IMR-90 (cell line): ENCODE results near the gene CARNS1. TPM values are rescaled to one million over a fixed set of nuclear protein-coding genes. Genes with fewer than 3 reads are reported as not detected.

ENCODE experiments used
- ATAC-seq: fragments of 200-7000 bp; cut with Tn5 transposase; 2 replicates; pipeline ENCODE4 v1.9.1; 2020; ENCODE audit warnings: low read depth, mild to moderate bottlenecking, moderate library complexity
- BruUV-seq: library from RNA; stranded (reverse); fragments of 400-500 nt; replicated peaks from 2 replicates; lab custom pipeline; 2021; lab: Mats Ljungman, UMichigan
- CTCF ChIA-PET: fragments of 300-600 bp; formaldehyde crosslinking; extraction: SDS; loops from one replicate; lab custom pipeline; 2021; ENCODE audit warnings: antibody characterized with exemption; lab: Yijun Ruan, JAX
- POLR2A ChIA-PET: fragments of 300-600 bp; sonication (Branson Sonifier 250); formaldehyde crosslinking; loops from one replicate; lab custom pipeline; 2022; ENCODE audit warnings: antibody characterized with exemption; ENCODE audit not compliant: unreplicated experiment; lab: Charles Lee
- DNase-seq: peaks from one replicate; pipeline ENCODE4 v3.0.0; 2013
- H2AFZ ChIP-seq: replicated peaks from 2 replicates; pipeline ENCODE3; 2013; ENCODE audit warnings: low read length, mild to moderate bottlenecking; ENCODE audit not compliant: poor library complexity
- H2AK5ac ChIP-seq: 2 replicates; pipeline ENCODE4 v1.6.1; 2013; ENCODE audit warnings: low read depth, low read length, inconsistent platforms
- H2AK9ac ChIP-seq: replicated peaks from 2 replicates; pipeline ENCODE3; 2013; ENCODE audit warnings: mild to moderate bottlenecking, low read depth, low read length, moderate library complexity; ENCODE audit not compliant: poor library complexity
- H2BK120ac ChIP-seq: 2 replicates; pipeline ENCODE4 v1.6.1; 2013; ENCODE audit warnings: low read depth, low read length, inconsistent platforms
- H2BK15ac ChIP-seq: 3 replicates; pipeline ENCODE4 v1.6.1; 2013; ENCODE audit warnings: low read depth, low read length, inconsistent platforms
- H2BK20ac ChIP-seq: 2 replicates; pipeline ENCODE4 v1.6.1; 2013; ENCODE audit warnings: low read depth, mild to moderate bottlenecking, inconsistent platforms, low read length, moderate library complexity
- H2BK5ac ChIP-seq: 2 replicates; pipeline ENCODE4 v1.6.1; 2013; ENCODE audit warnings: mild to moderate bottlenecking, low read depth, low read length, inconsistent platforms; ENCODE audit not compliant: poor library complexity, severe bottlenecking
- H3K14ac ChIP-seq: replicated peaks from 2 replicates; pipeline ENCODE4 v1.6.1; 2013; ENCODE audit warnings: low read depth, low read length, inconsistent platforms
- H3K18ac ChIP-seq: 2 replicates; pipeline ENCODE4 v1.6.1; 2013; ENCODE audit warnings: low read depth, low read length, control low read depth
- H3K23ac ChIP-seq: 2 replicates; pipeline ENCODE4 v1.6.1; 2013; ENCODE audit warnings: low read depth, low read length, inconsistent platforms
- H3K27ac ChIP-seq: 2 replicates; pipeline ENCODE4 v1.5.1; 2013; ENCODE audit warnings: mild to moderate bottlenecking, control low read depth, low read length; ENCODE audit not compliant: insufficient read depth
- H3K27me3 ChIP-seq: 2 replicates; pipeline ENCODE4 v1.6.1; 2013; ENCODE audit warnings: low read length; ENCODE audit not compliant: control insufficient read depth, insufficient read depth
- H3K36me3 ChIP-seq: 2 replicates; pipeline ENCODE4 v1.6.1; 2013; ENCODE audit warnings: low read length, mixed read lengths; ENCODE audit not compliant: control insufficient read depth, insufficient read depth
- H3K4ac ChIP-seq: 2 replicates; pipeline ENCODE4 v1.6.1; 2013; ENCODE audit warnings: low read depth, low read length, inconsistent platforms
- H3K4me1 ChIP-seq: 2 replicates; pipeline ENCODE4 v1.6.1; 2013; ENCODE audit warnings: low read length, mixed read lengths; ENCODE audit not compliant: control insufficient read depth, insufficient read depth
- H3K4me2 ChIP-seq: 2 replicates; pipeline ENCODE4 v1.6.1; 2013; ENCODE audit warnings: low read depth, mild to moderate bottlenecking, control low read depth, low read length, moderate library complexity
- H3K4me3 ChIP-seq: 2 replicates; pipeline ENCODE4 v1.5.1; 2013; ENCODE audit warnings: low read depth, mild to moderate bottlenecking, control low read depth, low read length, moderate library complexity; ENCODE audit not compliant: insufficient read depth
- H3K56ac ChIP-seq: 2 replicates; pipeline ENCODE4 v1.6.1; 2013; ENCODE audit warnings: low read length, inconsistent platforms; ENCODE audit not compliant: insufficient read depth; ENCODE audit errors: extremely low read depth
- H3K79me1 ChIP-seq, 2 experiments: 2 replicates each; pipeline ENCODE4 v1.6.1; 2013; ENCODE audit warnings: low read length in 2 of 2, inconsistent platforms in 1 of 2, low read depth in 1 of 2
- H3K9ac ChIP-seq: 2 replicates; pipeline ENCODE4 v1.6.1; 2013; ENCODE audit warnings: low read depth, low read length, control low read depth
- H3K9me1 ChIP-seq: 2 replicates; pipeline ENCODE4 v1.6.1; 2013; ENCODE audit warnings: low read length, inconsistent platforms; ENCODE audit not compliant: insufficient read depth
- H3K9me3 ChIP-seq: 2 replicates; pipeline ENCODE4 v1.6.1; 2013; ENCODE audit warnings: low read length; ENCODE audit not compliant: control insufficient read depth, insufficient read depth
- H4K20me1 ChIP-seq: 2 replicates; pipeline ENCODE4 v1.6.1; 2013; ENCODE audit warnings: low read length, inconsistent platforms; ENCODE audit not compliant: insufficient read depth
- H4K5ac ChIP-seq: 2 replicates; pipeline ENCODE4 v1.6.1; 2013; ENCODE audit warnings: mild to moderate bottlenecking, low read depth, low read length, control low read depth
- H4K8ac ChIP-seq, 2 experiments: 2 replicates each; pipeline ENCODE4 v1.6.1; 2013; ENCODE audit warnings: low read depth in 2 of 2, low read length in 2 of 2, control low read depth in 1 of 2, inconsistent platforms in 1 of 2
- H4K91ac ChIP-seq: 2 replicates; pipeline ENCODE4 v1.6.1; 2013; ENCODE audit warnings: low read depth, low read length, inconsistent platforms; ENCODE audit not compliant: insufficient read depth
- BHLHE40 ChIP-seq: fragments of 150-350 bp; IDR thresholded peaks from 2 replicates; pipeline ENCODE4 v1.6.1; 2016; ENCODE audit warnings: mild to moderate bottlenecking, low read depth, low read length
- MAFK ChIP-seq: IDR thresholded peaks from 2 replicates; pipeline ENCODE4 v1.6.1; 2012; ENCODE audit warnings: low read depth, low read length, improper control_type of control experiment
- WGBS, 2 experiments: methylation state at CpG; one replicate each; pipeline versions ENCODE4 v1.1.5 to v1.1.7; 2013; ENCODE audit warnings: missing lambda C conversion rate in 2 of 2; ENCODE audit not compliant: insufficient read length in 1 of 2; ENCODE audit errors: extremely low coverage in 2 of 2; 5-methylcytosine and 5-hydroxymethylcytosine counted together
- dilution Hi-C: fragments of 300-500 bp; cut with HindIII; formaldehyde crosslinking; loops from one replicate; pipeline ENCODE4 v1.14.3; 2018; ENCODE audit warnings: low sequenced_read_pairs; ENCODE audit not compliant: unreplicated experiment
- in situ Hi-C: fragments of 300-500 bp; cut with MboI; formaldehyde crosslinking; loops from 3 replicates; pipeline ENCODE4 v1.14.3; 2019; ENCODE audit warnings: low sequenced_read_pairs, inconsistent platforms, mixed read lengths
- intact Hi-C: fragments of 100-400 bp; cut with micrococcal nuclease; formaldehyde crosslinking; loops from 2 replicates; pipeline ENCODE4 v1.10.0; 2022
- polyA plus RNA-seq, 3 experiments: library from polyadenylated mRNA; depleted of rRNA; stranded (reverse); fragments of >200 nt; gene quantifications; 2 replicates each; pipeline ENCODE4 v1.2.3, GENCODE V29; 2012; ENCODE audit warnings: low replicate concordance in 1 of 3
- total RNA-seq: library from RNA; depleted of rRNA; stranded (reverse); fragments of >200 nt; gene quantifications from 2 replicates; pipeline ENCODE4 v1.2.3, GENCODE V29; 2012
- TF ChIP-seq, protein P1 (sequence below): fragments of 150-350 bp; IDR thresholded peaks from 2 replicates; pipeline ENCODE4 v1.6.1; 2016; ENCODE audit warnings: low read depth, mild to moderate bottlenecking, low read length, moderate library complexity, borderline replicate concordance
- TF ChIP-seq, protein P2 (sequence below): fragments of 150-350 bp; IDR thresholded peaks from 2 replicates; pipeline ENCODE4 v1.6.1; 2017; ENCODE audit warnings: mild to moderate bottlenecking, antibody characterized with exemption, low read length, low read depth

CARNS1 gene
- total and polyA plus RNA-seq, 2 of the 4 experiments (the other 2 are of a cell fraction) = under 0.01 to 0.32 TPM

GRCh38 chr11:67438158-67438902 lies 22.9 kb downstream of the CARNS1 start:
- WGBS, 2 experiments = 88% methylated on average over 8 of the region's 41 CpGs; no CpG with 5 or more reads in 1 of the 2 experiments
- TF ChIP-seq BHLHE40 = no peak
- TF ChIP-seq, protein P1, sequence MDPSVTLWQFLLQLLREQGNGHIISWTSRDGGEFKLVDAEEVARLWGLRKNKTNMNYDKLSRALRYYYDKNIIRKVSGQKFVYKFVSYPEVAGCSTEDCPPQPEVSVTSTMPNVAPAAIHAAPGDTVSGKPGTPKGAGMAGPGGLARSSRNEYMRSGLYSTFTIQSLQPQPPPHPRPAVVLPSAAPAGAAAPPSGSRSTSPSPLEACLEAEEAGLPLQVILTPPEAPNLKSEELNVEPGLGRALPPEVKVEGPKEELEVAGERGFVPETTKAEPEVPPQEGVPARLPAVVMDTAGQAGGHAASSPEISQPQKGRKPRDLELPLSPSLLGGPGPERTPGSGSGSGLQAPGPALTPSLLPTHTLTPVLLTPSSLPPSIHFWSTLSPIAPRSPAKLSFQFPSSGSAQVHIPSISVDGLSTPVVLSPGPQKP = no peak
- TF ChIP-seq, protein P2, sequence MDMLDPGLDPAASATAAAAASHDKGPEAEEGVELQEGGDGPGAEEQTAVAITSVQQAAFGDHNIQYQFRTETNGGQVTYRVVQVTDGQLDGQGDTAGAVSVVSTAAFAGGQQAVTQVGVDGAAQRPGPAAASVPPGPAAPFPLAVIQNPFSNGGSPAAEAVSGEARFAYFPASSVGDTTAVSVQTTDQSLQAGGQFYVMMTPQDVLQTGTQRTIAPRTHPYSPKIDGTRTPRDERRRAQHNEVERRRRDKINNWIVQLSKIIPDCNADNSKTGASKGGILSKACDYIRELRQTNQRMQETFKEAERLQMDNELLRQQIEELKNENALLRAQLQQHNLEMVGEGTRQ = no peak
- no peak for TF ChIP-seq MAFK
- ATAC-seq = no peak
- BruUV-seq = no TSS peak
- Histone ChIP-seq H2AK5ac (no peak overlapping the region), H2BK15ac (no peak overlapping the region), H3K27ac (no peak overlapping the region), H3K9me1 (peaks cover 8% of the 10 kb centered on the region; the same call in 1 of the 2 replicates), H3K36me3 (peaks cover 55% of the 10 kb centered on the region), H2BK5ac (no peak overlapping the region), H2AK9ac (no peak overlapping the region), H4K20me1 (peaks cover 8% of the 10 kb centered on the region), H4K8ac (no peak overlapping the region), H3K18ac (no peak overlapping the region), H4K91ac (no peak overlapping the region), H3K4ac (no peak overlapping the region), H3K4me1 (peaks cover 2% of the 10 kb centered on the region; the same call in 1 of the 2 replicates), H3K56ac (no peak overlapping the region), H2BK120ac (no peak overlapping the region), H3K9me3 (no peaks in the 10 kb centered on the region), H4K5ac (no peak overlapping the region), H3K4me3 (no peak overlapping the region), H2BK20ac (no peak overlapping the region), H3K23ac (no peak overlapping the region), H3K14ac (no peak overlapping the region), H3K9ac (no peak overlapping the region), H2AFZ (no peak overlapping the region), H3K27me3 (no peaks in the 10 kb centered on the region), H3K79me1 (peaks cover 8 to 26% of the 10 kb centered on the region in 2 experiments), H3K4me2 (no peak overlapping the region)
- ChIA-PET CTCF (no interaction called here), POLR2A (interaction anchor here (0.5 kb wide), 1 partner anchor 31 kb away, joined by 12 read pairs; no protein-coding TSS in a partner anchor)
- intact Hi-C loops = no loop called here
- in situ Hi-C loops = no loop called here
- no peak for DNase-seq
- dilution Hi-C loops = no loop called here
